Panc1 (cell line): ENCODE results near the gene PKP3.

Source experiments
- CTCF ChIP-seq: fragments of 450-650 bp; IDR thresholded peaks from 2 replicates; pipeline ENCODE4 v1.5.1; 2017; ENCODE audit warnings: mild to moderate bottlenecking
- POLR2AphosphoS5 ChIP-seq: IDR thresholded peaks from 2 replicates; pipeline ENCODE4 v1.6.1; 2012; ENCODE audit warnings: mild to moderate bottlenecking, low read depth, low read length, moderate library complexity
- SIN3A ChIP-seq: IDR thresholded peaks from 2 replicates; pipeline ENCODE4 v1.6.1; 2012; ENCODE audit warnings: low read depth, mild to moderate bottlenecking, low read length, moderate library complexity, borderline replicate concordance; ENCODE audit not compliant: insufficient read depth
- TCF7L2 ChIP-seq: IDR thresholded peaks from 2 replicates; pipeline ENCODE4 v1.6.1; 2011; ENCODE audit warnings: mild to moderate bottlenecking, low read depth, low read length, inconsistent platforms

- TF ChIP-seq CTCF: no peak
- no peak for TF ChIP-seq POLR2AphosphoS5
- TF ChIP-seq SIN3A: no peak
- TF ChIP-seq TCF7L2: no peak
These were observed 4.8 kb downstream of the PKP3 start for GRCh38 chr11:398826-399225.
